GM12865 (cell line): ENCODE data around the gene NFATC1.
A peak's percentile ranks its signal among the peaks of the same experiment; 100 is the strongest.

Experiments used
- DNase-seq: peaks from one replicate; pipeline ENCODE4 v3.0.0; 2010; ENCODE audit warnings: low read depth
- H3K4me3 ChIP-seq: 2 replicates; pipeline ENCODE4 v1.5.1; 2011; ENCODE audit warnings: mild to moderate bottlenecking, low read depth, low read length, control low read depth
- CTCF ChIP-seq: IDR thresholded peaks from 2 replicates; pipeline ENCODE4 v1.5.1; 2011; ENCODE audit warnings: low read length, control low read depth, low read depth, inconsistent platforms; ENCODE audit not compliant: insufficient read depth; ENCODE audit errors: missing control alignments

Gene NFATC1

GRCh38 chr18:79395308-79395640 lies 456 bp upstream of the NFATC1 start:
- no peak for DNase-seq
- TF ChIP-seq CTCF, result no peak
- H3K4me3 ChIP-seq, result no peak overlapping the region

- H3K4me3 ChIP-seq, result peak overlapping the region; percentile 43
- peak; percentile 10 for TF ChIP-seq CTCF
- peak; percentile 64 for DNase-seq
These were observed 909 bp downstream of the NFATC1 start for GRCh38 chr18:79396431-79397246.

DNA sequence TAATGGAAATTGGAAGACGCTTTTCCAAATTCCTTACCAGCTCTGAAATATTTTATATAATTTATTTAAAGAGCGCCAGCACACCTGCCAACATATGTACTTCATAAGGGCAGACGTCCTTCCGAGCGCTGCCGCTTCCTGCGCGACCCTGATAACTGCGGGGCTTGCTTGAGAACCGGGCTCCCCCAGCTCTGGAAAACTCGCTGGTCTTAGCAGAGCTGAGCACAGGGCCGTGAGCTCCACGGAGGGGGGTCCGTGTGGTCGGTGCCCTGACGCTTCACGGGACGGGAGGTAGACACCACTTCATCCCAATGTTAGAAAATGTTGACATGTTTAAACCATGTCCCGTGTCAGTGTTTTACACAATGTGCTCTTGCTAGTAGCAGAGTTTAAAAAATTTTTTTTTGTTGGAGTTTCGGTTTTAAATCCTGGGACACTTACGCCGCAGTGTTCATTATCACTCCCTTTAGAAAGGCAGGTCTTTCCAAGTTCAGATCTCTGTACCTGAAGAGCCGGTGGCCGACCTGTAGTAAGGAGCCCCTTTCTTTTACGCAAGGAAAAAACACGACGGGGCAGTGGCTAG lies 1.6 kb downstream of the NFATC1 start:
- no peak for TF ChIP-seq CTCF
- H3K4me3 ChIP-seq, result no peak overlapping the region
- DNase-seq, result no peak

DNA sequence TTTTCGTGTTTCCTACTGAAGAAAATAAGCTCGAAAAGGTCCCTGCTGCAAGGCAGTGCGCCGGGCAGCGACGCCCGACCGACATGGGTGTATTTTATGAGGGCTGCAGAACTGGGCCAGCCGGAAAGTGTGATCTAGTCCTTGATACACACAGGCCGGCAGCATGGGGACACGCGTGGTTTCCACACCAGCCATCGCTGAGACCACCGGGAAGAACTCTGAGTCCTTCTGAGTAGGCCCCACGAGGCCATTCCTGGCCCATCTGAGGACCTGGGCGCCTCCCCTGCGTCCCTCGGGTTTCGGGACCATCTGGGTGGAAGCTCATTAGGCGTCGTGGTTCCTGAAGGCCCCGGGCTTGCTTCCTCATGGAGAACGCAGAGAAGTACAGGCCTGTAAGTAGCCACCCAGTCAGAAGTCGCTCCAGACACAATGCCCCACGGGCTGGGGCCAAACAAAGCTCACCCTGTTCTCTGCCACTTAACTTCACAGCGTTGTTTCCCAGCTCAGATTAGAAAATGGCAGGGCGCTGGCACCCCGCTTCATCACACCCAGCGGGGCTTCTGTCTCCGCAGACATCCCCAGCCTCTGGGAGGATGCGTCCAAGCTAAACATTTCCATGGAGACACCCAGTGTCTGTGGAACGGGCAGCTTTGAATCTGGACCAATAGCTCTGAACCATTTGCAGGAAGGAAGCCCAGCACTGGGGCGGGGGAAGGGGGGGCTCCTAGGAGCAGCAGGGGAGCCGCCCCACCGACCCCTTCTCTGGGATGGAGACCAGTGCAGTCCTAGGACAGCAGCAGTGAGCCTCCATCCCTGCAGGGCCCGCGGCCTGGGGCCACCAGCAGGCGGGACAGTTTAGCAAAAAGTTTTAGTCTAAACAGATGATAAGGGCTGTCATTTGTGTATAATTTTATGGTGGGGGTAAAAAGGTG lies 2.4 kb downstream of the NFATC1 start:
- DNase-seq, result no peak
- no peak for TF ChIP-seq CTCF

DNA sequence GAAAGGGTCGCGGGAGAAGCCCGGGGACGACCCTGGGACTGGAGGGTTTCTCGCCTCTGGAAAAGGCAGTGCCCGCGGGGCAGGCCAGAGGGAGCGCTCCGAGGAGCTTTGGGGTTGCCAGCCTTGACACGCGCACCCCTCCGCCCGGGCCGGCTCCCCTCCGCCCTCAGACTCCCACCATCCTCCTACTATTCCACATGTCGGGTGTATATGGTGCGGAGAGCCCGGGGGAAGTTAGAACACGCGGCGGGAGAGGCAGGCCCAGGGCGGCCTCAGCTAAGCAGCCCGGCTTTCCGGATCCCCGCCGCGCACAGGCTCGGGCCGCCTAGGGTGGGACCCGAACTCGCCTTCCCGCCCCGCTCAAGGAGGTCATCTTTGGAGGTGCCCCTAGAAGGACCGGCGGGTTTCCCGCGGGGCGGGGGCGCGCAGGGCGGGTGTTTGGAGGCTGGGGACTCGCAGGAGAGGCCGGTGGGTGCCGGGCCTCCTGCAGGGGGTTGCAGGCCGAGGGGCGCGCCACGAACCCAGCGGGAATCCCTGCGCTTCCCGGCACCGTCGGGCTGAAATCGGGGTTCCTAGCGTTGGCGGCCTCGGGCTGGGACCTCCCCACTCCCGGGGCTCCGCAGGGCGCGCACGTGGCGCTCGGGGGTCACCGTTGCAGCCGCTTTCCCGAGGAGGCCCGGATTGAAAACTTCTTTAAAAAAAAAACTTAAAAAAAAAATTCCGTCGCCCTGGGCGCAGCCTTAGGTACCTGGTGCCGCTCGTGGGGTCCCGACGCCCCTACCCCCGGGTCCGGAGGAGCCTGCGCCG lies 3.7 kb downstream of the NFATC1 start:
- H3K4me3 ChIP-seq, result peak overlapping the region; percentile 76
- no peak for TF ChIP-seq CTCF
- peak; percentile 34 for DNase-seq

More for the DNA sequence above, 2.4 kb downstream of the NFATC1 start:
- no peak overlapping the region for H3K4me3 ChIP-seq

DNA sequence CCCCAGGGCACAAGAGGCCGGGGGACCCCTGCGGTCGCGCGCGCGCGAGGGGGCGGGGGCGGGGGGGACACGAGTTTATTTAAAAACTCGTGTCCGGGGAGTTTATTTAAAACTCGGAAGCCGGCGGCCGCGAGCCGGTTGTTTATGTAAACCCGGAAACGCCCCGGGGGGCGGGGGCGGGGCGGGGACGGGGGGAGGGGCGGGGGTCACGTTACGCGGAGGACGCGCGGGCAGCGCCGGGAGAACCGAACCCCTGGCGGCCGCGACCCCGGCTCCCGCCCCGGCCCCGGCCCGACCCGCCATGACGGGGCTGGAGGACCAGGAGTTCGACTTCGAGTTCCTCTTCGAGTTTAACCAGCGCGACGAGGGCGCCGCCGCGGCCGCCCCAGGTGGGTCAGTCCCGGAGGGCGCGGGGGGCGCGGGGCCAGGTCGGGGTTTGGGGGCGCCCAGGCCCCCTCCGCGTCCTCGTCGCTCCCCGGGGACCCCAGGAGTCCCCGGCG lies 4.4 kb downstream of the NFATC1 start:
- TF ChIP-seq CTCF, result no peak
- peak; percentile 71 for DNase-seq
- peak overlapping the region; percentile 76 for H3K4me3 ChIP-seq
